Stimulated activated CD4-positive, alpha-beta T cell treated with anti-CD3 and anti-CD28 coated beads, Interleukin-15, amount 100 ng/mL, for 1 hour (primary cell): Measurements from ENCODE around the gene CLEC16A.

Experiments used
- DNase-seq, 2 donors: peaks; one replicate each; pipeline ENCODE4 v3.0.0-alpha.2; 2020; ENCODE audit warnings: low read depth in 1 of 2, low spot score in 1 of 2

The CLEC16A gene

DNA sequence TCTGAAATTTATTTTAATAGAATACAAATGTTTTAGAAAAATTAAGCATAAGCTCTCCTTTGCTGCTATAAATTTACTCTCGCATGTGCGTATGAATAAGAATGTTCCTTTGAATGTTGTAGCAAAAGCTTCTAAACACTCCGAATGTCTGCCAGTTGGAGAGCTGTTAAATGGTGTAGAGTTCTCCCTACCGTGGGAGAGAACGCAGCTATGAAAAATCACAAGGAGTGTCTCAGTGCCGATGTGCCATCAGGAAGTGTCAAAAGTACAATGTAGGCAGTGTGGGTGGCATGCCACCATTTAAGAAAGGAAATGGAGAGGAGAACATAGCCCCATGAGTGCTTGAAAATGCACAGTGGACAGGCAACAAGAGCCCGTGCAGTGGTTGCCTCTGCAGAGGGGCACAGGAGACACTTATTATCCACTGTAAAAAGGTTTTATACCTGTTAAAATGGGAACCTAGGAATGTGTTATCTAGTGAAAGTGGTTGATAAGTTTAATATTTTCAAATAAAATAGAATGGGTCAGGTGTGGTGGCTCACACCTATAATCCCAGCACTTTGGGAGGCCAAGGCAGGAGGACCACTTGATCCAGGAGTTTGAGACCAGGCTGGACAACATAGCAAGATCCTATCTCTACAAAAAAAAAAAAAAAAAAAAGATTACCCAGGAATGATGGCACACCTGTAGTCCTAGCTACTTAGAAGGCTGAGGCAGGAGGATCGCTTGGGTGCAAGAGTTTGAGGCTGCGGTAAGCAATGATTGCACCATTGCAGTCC, 167.7 kb downstream of the CLEC16A start:
- DNase-seq = no peak

GRCh38 chr16:11112723-11113348, 168.5 kb downstream of the CLEC16A start:
- DNase-seq = no peak

GRCh38 chr16:11114366-11115164, 170.2 kb downstream of the CLEC16A start:
- no peak for DNase-seq

DNA sequence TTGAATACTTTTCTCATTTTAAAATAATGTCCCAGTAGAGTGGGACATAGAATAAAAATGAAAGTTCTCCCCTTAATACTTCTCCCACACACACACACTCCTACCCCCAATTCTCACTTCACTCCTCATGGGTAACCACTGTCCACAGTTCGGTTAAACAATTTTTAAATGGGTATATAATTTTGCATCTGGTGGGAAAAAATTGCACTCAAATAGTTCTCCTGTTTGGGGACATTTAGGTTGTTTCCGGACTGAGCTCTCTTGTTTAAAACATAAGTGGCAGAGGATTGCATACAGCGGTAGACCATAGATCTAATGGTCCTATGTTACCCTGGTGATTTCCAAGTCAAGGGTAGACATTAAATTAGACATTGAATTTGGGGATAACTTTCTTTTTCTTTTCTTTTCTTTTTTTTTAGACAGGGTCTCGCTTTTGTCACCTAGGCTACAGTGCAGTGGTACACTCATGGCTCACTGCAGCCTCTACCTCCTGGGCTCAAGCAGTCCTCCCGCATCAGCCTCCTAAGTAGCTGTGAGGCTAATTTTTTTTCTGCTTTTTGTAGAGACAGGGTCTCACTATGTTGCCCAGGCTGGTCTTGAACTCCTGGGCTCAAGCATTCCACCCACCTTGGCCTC, 173.3 kb downstream of the CLEC16A start:
- DNase-seq = no peak

- DNase-seq = no peak
These were observed 174.1 kb downstream of the CLEC16A start for GRCh38 chr16:11118479-11118878.

DNA sequence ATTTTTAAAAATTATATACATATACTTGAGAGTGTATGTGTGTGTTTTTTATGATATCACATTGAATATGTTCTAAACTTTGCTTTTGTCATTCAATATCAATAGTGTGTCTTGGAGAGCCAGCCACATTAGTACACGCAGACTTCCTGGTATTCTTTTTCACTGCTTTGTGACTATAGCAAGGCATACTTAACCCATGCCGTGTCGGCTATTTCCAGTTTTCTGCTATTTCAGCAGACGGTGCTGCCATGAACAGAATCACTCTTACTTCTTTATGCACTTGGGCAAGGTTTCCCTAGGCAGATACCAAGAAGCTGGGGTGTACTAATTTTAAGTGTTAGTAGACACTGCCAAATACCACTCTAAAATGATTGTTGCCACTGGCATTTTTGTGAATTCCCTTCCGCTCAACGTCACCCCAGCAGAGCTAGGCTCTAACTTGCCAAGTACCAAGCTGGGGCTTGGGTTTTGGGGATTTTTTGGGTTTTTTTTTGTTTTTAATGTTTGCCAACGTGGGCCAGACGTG, 176.8 kb downstream of the CLEC16A start:
- no peak for DNase-seq

DNA sequence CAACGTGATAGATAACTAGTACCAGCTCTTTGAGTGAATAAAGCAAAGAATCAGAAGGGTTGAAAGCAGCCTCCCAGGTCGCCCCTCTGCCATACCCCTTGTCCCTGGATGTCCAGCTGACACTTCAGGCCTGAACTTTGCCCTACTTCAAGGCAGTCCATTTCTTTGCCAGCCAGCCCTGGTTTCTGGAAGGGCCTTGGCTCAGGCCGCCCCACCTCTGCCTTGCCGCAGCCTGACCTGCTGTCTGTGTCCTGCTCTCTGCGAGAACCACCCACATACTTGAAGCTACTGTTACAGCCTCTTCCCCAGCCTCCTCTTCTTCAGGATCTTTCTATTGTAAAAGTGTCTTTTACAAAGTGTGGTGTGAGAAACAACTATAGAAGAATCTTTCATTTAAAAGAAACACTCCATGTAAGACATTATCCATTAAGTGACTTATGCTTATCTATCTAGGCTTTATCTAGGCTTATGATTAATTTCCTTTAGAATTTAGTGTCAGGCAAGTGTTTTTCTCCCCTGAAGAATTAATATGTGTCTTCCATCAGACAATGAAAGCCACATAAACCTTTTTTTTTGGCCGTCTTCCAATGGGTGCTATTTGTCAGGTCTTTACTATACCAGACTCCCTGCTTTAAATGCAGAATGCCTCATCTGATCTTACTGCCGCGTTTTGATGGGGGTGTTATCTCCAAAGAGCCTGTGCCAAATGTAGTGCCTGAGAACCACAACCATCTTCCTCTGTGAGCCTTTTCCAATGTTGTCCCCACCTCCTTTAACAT, 177.7 kb downstream of the CLEC16A start:
- DNase-seq = no peak

- DNase-seq = no peak
These were observed 179.3 kb downstream of the CLEC16A start for GRCh38 chr16:11123666-11124065.

GRCh38 chr16:11125936-11126335, 181.6 kb downstream of the CLEC16A start:
- DNase-seq = no peak

- no peak for DNase-seq
These were observed 182.2 kb downstream of the CLEC16A start for GRCh38 chr16:11126399-11127054.

- no peak for DNase-seq
These were observed 183.3 kb downstream of the CLEC16A start for GRCh38 chr16:11127610-11128195.

DNA sequence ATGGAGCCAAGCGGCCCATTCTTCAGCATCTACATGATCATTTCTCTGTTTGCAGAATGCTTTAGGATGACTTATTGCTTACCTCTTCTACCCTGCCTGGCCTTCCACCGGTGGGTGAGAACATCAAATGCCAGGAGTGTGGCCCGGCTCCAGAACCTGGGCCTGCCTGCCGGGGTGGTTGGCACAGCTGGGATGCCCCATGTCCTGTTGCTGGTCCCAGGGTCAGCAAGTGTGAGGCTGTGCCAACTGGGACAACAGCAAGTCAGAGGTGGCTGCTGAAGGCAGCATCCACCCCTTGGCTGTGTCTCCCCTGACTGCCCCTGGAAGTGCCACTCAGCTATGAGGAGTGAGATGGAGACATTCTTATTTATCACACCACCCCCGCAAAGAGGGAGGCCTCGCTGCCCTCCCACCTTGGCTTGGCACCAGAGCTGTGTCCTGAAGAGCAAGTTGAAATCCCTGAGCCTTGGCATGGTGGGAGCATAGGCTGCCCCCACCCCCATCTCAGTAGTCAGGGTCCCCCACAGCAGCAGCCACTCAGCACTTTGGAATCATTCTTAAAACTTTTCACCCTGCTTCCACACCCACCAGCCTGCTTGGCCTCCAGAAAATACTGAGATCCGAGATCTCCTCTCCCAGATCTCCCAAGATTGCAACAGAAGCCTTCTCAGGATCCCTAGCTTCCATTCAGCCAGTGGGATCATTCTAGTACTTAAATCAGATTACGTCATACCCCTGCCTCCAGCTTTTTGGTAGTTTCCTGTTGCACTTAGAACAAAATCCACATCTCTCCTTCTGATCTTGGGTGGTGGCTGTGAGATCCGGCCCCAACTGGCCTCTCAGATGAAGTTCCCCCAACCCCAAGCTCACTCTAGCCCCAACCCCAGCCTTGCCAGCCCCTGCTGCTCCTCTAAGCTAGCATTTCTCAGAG, 184.1 kb downstream of the CLEC16A start:
- DNase-seq = no peak

DNA sequence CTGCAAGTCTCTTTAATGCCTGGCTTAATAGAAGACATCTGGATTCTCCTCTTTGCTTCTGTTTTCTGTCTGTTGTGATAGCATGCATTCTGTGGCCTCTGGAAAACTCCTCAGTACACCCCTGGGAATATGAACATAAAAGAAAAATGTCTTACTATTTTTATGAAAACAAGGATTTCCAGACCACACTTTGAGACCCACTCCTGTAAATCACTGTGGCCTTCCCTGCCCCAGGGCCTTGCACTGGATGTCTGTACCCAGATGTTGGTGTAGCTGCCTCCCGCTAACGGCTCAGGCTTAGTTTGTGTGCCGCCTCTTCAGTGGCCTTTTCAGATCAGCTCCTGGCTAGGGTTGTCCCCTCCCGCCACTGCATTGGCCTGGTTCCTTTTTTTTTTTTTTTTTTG, 185.0 kb downstream of the CLEC16A start:
- no peak for DNase-seq

GRCh38 chr16:11130978-11131665, 186.8 kb downstream of the CLEC16A start:
- no peak for DNase-seq

GRCh38 chr16:11131706-11132105, 187.3 kb downstream of the CLEC16A start:
- DNase-seq = no peak

- DNase-seq = no peak
These were observed 189.1 kb downstream of the CLEC16A start for GRCh38 chr16:11133344-11133943.

DNA sequence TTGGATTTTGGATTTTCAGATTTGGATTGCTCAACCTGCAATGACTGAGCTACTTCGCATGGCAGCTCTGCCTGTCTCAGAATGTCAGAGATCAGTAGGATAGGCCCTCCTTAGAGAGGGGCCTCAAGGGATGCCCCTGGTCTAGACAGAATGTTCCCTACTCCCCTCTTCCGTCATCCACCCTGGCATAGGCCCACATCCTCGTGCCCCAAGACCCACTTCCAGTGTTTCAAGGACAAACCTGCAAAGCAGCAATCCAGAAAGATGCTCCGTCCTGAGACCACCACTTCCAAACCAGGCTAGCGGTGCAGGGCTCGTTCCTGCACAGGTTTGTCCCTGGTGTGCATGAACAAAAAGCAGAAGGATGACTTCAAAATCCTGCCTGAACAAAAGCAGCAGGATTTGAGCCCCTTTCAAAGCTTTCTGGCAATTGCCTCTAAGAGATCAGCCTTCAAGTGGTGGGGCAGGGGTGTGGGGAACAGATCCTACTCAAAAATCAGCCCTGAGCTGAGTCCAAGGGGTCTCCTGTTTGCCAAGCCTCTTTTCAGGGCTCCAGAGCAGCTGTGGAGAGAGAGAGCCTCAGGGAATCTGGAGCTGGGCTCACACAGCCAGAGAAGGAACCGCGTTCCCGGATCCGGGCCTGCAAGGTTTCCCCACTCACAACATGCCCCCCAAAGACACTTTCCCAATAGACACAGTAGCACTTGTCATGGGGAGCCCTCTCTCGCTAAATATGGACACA, 190.5 kb downstream of the CLEC16A start:
- DNase-seq = no peak
